GM10266 (cell line): ENCODE results near the gene HTR3D.

Experiments
- DNase-seq: peaks from one replicate; pipeline ENCODE4 v3.0.0; 2012; ENCODE audit errors: extremely low spot score
- TF ChIP-seq, protein P1 (sequence below): IDR thresholded peaks from 2 replicates; pipeline ENCODE4 v1.5.1; 2012; ENCODE audit warnings: mild to moderate bottlenecking, low read depth; ENCODE audit not compliant: control insufficient read depth, insufficient read depth; ENCODE audit errors: missing control alignments

The HTR3D gene, protein sequence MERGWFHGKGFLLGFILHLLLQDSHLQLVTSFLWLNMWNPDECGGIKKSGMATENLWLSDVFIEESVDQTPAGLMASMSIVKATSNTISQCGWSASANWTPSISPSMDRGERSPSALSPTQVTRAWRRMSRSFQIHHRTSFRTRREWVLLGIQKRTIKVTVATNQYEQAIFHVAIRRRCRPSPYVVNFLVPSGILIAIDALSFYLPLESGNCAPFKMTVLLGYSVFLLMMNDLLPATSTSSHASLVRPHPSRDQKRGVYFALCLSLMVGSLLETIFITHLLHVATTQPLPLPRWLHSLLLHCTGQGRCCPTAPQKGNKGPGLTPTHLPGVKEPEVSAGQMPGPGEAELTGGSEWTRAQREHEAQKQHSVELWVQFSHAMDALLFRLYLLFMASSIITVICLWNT

DNA sequence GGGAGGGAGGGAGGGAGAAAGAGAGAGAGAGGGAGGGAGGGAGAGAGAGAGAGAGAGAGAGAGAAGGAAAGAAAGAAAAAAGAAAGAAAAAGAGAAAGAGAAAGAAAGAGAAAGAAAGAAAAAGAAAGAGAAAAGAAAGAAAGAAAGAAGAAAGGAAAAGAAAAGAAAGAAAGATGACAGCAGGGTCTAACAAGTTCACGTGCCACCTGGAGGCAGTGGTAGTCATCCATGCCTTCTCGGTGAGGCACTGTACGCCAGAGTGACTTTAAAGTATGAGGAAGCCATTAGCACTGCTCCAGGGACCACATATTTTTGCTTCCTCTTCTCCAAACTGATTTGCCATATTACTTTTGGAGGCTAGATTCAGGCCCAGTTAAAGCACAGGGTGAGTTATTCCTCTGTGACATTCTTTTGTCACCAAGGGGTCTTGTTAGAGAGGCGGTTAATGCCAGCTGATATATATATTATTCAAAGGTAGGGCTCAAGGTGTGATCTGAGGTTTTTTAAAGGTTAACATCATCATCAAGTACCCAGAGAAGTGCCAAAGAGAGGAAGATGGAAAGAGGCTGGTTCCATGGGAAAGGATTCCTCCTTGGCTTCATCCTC, at the start of gene HTR3D:
TSS of gene HTR3D (plus strand) at position 556 of the 606 bp plus-strand sequence. CDS start at position 556, 0 bp downstream.
- TF ChIP-seq, protein P1, sequence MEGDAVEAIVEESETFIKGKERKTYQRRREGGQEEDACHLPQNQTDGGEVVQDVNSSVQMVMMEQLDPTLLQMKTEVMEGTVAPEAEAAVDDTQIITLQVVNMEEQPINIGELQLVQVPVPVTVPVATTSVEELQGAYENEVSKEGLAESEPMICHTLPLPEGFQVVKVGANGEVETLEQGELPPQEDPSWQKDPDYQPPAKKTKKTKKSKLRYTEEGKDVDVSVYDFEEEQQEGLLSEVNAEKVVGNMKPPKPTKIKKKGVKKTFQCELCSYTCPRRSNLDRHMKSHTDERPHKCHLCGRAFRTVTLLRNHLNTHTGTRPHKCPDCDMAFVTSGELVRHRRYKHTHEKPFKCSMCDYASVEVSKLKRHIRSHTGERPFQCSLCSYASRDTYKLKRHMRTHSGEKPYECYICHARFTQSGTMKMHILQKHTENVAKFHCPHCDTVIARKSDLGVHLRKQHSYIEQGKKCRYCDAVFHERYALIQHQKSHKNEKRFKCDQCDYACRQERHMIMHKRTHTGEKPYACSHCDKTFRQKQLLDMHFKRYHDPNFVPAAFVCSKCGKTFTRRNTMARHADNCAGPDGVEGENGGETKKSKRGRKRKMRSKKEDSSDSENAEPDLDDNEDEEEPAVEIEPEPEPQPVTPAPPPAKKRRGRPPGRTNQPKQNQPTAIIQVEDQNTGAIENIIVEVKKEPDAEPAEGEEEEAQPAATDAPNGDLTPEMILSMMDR = no peak
- DNase-seq = no peak

DNA sequence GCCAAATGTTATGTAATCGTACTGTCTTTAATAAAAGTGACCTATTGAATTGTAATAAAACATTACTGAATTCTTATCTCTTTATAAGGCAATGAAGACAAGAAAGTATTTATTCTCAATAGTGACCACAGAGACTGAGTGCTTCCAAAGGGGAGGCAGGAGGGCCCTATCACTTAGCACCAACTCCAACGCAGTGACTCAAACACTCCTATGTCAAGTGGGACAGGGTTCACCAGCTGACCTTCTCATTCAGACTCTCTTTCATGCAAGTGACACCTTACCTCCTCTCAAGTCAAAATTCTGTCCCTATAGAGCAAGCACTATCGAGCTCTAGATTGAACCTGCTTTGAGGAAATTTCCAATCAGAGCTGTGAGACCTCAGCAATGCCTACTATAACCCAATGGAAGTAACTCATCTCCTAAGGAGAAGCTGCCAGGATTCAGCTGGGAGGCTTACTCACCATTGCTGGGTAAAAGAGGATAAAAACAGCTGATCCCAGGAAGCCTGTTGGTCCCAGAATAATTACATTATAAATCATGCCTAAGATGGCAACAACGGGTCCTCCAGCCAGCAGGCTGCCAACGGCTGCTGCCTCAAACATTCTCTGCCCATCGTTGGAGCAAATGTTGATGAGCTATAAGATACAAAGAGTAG, 49.4 kb upstream of the HTR3D start:
- TF ChIP-seq, protein P1 = no peak
- no peak for DNase-seq

DNA sequence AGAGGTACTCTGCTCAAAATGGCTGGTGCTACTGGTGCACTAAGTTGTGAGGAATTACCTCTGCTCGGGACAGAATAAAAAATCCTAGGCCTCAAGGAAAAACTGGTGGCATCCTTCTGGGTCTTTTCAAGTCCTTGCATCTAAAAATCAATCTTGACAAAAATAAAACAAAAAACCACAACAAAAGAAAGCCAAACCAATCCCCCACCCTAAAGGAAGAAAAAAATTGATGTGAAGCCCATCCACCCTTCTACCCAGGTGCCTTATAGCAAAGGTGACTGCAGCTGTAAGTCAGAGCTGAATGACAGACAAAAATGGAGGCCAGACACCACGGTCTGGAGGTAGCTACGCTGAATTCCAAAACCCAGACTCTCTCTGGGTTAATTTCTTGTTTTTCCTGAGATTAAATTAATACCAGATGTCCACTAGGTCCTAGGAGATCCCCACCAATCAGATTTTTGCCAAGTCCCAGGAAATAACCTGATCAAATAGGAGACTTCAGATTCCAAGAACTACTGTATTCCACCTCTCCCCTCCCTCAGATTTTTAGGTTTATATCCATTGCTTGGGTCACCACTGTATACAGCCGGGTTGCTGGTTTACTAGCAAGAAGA, 47.3 kb upstream of the HTR3D start:
- DNase-seq = no peak
- TF ChIP-seq, protein P1 = no peak

DNA sequence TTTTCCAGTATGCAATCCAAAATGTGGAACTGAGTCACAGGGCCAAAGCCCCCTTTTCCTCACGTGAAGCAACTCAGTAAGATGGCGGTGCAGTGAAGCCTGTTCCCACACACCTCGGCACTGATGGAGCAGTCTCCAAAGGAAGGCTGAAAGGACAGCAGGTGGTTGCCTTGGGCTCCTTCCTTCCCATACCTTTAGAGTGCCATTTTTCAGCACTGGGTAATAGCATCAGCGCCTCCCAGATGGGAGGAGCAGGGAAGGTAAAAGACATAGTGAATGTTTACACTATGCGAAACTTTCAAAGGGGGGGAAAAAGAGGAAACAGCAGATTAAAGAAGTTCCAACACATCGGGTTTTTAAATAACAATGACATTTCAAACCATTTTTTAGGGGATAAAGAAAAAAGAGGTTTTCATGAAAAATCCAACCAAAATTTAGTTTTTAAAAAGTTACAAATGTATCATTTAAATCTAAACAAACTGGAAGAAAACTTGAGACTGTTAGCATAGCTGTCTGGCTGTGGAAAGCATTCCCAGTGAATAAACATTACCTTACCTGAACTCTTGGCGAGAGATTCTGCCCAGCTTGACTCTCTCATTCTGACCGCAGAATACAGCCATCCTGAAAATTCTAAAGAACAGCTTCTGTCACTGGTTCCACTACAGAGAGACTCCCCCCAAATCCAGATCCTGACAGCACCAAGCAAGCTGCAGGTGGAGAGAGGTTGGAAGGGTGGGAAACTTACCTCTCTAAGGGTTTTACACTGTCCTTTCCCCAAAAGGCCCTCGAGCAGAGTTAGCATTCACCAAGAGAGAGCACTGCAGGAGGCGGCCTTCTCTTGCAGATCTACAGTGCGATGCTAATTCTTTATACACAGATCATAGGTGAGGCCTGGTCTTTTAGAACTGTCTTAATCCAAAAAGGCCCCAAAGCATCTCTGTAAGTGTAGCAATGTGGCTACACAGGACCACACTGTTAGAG, 46.5 kb upstream of the HTR3D start:
- TF ChIP-seq, protein P1 = no peak
- DNase-seq = no peak

DNA sequence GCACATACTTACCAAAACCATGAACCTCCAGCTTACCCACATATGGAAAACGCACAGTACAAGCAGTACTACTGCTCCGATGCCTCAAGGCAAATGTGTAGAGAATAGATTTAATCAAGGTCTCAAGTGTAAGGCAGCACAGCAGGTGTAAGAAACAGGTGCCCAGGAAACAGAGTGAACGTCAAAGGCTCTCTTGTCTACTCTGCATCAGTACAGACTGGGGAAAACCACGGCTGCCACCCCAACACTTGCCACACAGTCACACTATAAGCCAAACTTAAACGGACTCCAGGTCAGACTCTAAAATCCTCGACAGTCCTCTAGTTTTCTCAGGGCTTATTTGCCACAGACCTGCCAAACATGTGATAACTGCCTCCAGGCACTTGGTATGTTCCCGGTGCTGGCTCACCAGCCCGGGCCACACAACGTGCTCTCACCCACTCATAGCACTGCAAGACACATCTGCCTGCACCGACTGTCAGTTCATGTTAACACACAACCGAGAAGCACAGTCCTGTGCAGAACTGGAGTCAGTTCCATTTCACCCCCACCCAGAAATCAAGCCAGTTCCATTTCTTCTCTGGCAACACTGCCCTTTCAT, 44.4 kb upstream of the HTR3D start:
- no peak for DNase-seq
- TF ChIP-seq, protein P1 = no peak

DNA sequence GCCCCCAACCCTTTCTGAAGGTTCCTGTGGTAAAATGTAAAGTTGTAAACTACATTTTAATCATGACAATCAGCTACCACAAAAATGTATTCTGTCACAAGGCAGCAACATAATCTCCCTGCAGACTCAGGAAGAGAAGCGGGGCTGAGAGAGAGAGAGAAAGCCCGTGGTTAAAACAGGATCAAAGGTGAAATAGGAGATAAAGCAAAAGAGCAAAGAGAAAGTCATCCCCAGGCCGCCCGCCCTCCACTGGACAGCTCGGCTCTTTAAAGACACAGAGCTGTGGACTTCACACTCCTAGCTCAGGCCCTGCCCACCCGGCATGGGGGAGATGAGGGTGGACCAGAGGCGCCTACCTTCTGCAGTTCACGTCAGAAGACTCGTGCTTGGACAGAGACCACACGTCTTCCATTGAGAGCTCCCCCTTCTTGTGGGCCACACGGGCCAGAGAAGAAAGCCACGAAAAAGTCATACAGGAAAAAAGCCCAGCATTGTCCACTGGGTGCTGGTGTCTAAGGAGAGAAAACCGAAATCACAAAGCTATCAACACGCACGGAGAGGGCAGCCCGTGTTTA, 43.2 kb upstream of the HTR3D start:
- TF ChIP-seq, protein P1 = no peak
- DNase-seq = no peak
